GM19395 (cell line): ENCODE data around the gene SRCIN1.
"Not testable (repeated sequence)": the region's sequence is repeated elsewhere in the genome, so short reads cannot be mapped to it uniquely, and the experiment has no call there.

ENCODE experiments used
- ATAC-seq: cut with Tn5 transposase; IDR thresholded peaks from one replicate; pipeline ENCODE4 v1.9.1; 2021; ENCODE audit warnings: mild to moderate bottlenecking, moderate library complexity; ENCODE audit not compliant: unreplicated experiment

SRCIN1 gene

DNA sequence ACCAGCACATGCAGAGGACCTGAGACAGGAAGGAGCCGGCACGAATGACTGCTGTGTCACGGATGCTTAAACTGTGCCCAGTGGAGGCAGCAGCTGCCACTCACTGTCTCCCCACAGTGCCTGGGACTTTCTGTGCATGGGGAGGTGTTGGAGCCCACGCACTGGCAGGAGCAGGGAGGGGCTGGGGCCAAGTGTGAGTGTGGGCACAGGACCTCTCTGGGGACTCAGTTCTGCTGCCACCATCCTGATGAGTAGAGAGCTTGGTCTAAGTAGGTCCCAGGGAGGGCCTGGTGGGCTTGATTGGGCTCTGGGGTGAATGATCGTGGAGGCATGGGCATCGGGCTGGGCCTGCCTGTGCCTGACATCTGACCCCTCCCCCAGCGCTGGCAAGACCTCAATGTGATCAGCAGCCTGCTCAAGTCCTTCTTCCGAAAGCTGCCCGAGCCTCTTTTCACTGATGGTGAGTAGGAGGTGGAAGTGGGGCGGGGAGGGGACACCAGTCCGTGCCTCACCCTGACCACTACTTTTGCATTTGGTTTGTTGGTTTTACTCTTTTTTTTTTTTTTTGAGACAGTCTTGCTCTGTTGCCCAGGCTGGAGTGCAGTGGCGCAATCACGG lies 120.0 kb downstream of the SRCIN1 start:
- not testable (repeated sequence) for ATAC-seq

DNA sequence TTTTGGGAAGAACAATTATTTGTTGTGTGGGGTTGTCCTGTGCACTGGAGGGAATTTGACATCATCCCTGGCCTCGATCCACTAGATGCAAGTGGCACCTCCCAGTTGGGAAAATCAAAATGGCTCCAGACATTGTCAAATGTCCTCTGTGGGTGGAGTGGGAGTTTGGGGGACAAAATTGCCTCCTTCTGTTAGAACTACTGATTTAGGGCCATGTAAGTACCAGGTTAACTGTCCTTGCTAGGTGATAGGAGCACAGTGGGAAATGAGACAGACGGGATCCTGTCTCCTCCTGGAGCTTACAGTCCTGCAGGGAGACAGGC lies 120.6 kb downstream of the SRCIN1 start:
- ATAC-seq: no peak

DNA sequence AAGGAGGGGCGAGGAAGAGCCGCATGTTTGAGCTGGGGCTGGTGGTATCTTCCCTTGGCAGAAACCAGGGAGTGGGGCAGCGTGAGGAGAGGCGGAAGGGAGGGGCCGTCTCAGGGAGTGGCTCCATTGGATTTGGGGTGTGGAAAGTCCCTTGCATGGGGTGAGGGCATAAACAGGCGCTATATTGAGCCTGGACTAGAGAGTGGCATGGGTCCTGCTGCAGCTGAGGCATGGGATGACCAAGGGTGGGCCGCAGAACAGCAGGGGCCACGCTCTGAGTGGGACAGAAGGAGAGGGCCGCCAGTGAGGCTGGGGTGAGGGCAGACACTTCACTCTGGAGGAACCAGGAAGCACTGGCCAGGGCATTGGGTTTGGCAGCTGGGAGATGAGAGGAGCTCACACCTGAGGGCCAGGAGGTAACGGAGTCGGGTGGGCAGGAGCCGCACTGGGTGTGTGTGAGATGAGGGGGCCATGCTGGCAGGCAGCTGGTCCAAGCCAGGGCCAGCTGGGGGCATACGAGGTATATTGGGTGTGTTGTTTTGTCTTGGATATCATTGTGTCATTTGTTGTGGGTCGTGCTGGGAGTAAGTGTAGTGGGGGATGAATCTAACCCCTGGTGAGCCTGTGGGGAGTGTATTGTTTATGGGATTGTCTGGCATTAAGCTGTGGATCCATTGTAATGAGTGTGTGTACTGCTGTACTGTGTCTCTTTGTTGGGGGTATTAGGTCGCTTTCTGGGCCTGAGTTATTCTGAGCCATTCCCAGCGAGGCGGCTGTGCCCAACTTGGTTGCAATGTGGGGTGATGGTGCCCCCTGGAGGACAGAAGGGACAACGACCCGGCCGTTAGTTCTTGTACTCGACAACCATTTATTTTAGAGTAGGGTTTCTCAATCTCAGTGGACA lies 121.3 kb downstream of the SRCIN1 start:
- not testable (repeated sequence) for ATAC-seq

DNA sequence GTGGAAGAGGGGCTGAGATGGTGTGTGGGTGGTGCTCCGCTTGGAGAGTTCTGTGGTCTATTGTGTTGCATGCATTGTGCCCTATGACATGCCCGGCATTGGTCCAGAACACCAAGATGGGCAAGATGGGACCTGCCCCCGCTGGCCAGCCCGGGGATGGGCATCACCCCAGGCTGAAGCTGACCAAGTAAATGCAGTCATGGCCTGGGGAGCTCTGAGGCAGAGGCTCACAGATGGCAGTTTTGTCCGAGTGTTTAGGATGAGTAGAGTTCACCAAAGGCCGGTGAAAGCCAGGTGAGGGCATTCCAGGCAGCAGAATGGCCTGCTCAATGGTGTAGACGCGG lies 123.1 kb downstream of the SRCIN1 start:
- not testable (repeated sequence) for ATAC-seq

DNA sequence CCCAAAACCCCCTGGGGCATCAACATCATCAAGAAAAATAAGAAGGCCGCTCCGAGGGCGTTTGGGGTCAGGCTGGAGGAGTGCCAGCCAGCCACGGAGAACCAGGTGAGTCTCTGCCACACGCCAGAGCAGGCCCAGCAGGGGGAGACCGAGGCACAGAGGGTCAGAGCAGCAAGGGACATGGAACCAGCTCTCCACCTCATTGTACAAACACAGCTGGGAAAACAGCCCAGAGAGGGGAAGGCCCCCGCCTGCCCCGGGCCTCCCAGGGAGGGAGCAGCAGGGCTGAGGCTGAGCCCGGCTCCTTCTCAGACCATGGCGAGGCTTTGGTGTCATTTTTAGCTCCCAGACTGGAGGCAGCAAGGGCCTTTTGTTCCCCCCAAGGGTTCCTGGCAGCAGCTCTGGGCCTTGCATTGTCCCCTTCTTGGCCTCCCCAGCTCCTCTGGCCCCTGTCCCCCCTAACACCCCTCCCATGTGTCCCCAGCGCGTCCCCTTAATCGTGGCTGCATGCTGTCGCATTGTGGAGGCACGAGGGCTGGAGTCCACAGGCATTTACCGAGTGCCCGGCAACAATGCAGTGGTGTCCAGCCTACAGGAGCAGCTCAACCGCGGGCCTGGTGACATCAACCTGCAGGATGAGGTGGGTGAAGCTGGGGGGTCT lies 123.6 kb downstream of the SRCIN1 start:
- ATAC-seq: not testable (repeated sequence)
